Fibroblast of the aortic adventitia (primary cell): Measurements from ENCODE around the gene STX7. TPM values are rescaled to one million over a fixed set of nuclear protein-coding genes. Genes with fewer than 3 reads are reported as not detected.

ENCODE experiments used
- DNase-seq: peaks from one replicate; pipeline ENCODE4 v3.0.0-alpha.2; 2010; ENCODE audit warnings: low read depth
- H3K4me3 ChIP-seq: 2 replicates; pipeline ENCODE4 v1.5.1; 2011; ENCODE audit warnings: low read depth, mild to moderate bottlenecking, control low read depth, low read length, moderate library complexity
- CTCF ChIP-seq: IDR thresholded peaks from 2 replicates; pipeline ENCODE4 v1.5.1; 2011; ENCODE audit warnings: mild to moderate bottlenecking, low read length, control low read depth, inconsistent platforms; ENCODE audit not compliant: insufficient read depth
- total RNA-seq: library from RNA; depleted of rRNA; stranded (reverse); fragments of >200 nt; gene quantifications from 2 replicates; pipeline ENCODE4 v1.2.3, GENCODE V29; 2012; ENCODE audit warnings: low replicate concordance

Gene STX7
- total RNA-seq, 1 donor: 49.7 TPM

DNA sequence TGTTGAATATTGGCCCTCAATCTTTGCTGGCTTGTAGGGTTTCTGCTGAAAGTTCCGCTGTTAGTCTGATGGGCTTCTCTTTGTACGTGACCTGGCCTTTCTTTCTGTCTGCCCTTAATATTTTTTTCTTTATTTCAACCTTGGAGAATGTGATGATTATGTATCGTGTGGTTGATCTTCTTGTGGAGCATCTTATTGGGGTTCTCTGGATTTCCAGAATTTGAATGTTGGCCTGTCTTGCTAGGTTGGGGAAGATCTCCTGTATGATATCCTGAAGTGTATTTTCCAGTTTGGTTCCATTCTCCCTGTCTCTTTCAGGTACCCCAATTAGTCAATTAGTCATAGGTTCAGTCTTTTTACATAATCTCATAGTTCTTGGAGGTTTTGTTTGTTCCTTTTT, 89.1 kb downstream of the STX7 start:
- DNase-seq: no peak
- TF ChIP-seq CTCF: no peak
- no peak overlapping the region for H3K4me3 ChIP-seq

DNA sequence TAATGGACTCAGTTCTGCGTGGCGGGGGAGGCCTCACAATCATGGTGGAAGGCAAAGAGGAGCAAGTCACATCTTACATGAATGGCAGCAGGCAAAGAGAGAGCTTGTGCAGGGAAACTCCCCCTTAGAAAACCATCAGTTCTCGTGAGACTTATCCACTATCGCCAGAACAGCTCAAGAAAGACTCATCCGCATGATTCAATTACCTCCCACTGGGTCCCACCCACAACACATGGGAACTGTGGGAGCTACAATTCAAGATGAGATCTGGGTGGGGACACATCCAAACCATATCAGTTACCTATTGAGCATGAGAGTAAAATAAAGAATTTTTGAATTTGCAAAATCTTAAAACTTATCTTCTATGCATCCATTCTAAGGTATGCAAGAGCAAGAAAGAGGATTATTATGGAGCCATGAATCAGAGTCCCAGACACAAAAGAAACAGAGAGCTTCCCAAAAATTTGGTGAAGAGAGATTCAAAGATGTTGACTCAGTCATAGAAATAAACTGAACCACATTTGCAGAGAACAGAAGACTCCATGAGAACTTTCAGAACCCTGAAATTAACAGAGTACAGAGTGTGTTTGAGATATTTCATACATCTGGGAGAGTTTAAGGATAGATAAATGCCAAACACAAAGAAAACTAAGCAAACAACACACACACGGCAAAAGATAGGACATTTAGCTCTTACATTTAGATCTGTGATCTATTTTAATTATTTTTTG, 94.5 kb downstream of the STX7 start:
- TF ChIP-seq CTCF: no peak
- DNase-seq: no peak
- no peak overlapping the region for H3K4me3 ChIP-seq

GRCh38 chr6:132414761-132415160, 98.2 kb downstream of the STX7 start:
- no peak for TF ChIP-seq CTCF
- no peak for DNase-seq
- H3K4me3 ChIP-seq: no peak overlapping the region

- DNase-seq: no peak
- H3K4me3 ChIP-seq: no peak overlapping the region
- no peak for TF ChIP-seq CTCF
Measured at GRCh38 chr6:132414322-132414721, 98.6 kb downstream of the STX7 start.

GRCh38 chr6:132413499-132413802, 99.5 kb downstream of the STX7 start:
- H3K4me3 ChIP-seq: no peak overlapping the region
- no peak for DNase-seq
- no peak for TF ChIP-seq CTCF

DNA sequence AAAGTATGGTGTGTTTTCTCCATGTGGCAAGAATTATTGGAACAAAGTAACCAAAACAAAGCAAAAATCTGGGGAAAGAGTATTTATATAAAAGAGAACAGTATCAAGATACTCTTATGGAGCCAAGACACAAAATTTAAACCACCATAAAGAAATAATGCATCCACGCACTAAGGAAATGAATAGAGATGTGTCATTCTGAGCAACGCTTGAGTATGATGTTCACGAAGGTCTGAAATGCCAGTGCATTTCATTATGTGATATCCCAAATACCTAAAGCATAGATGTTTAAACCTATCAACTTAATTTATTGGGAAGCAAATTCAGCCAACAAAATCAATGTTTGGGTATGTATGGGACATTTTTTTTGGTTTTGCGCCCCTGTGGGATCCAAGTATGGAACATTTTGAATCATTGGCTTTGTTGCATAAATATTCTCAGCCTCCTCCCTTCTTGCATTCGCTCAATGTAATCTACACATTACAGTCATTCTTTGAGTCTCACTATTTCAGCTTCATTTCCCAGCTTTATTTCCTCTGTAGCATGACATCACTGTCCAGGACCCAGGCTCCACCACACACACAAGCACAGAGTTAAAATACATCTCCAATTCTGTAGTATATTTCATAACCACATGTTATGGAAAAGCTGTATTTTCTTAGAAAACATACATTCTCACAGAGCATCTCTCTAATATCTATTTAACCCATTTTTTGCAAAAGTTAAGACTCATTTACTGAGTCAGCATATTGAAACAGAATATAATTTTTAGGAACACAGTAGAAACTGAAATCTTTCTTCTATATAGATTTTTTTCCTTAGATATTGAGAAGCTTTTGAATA, 100.0 kb downstream of the STX7 start:
- no peak for TF ChIP-seq CTCF
- peak; percentile 52 for DNase-seq
- H3K4me3 ChIP-seq: no peak overlapping the region
